Stimulated activated CD8-positive, alpha-beta memory T cell treated with anti-CD3 and anti-CD28 coated beads, Interleukin-2, amount 100 ng/mL, for 48 hours (primary cell): ENCODE results near the gene MPPED1.

Experiments used
- DNase-seq, 2 donors: peaks; one replicate each; pipeline ENCODE4 v3.0.0-alpha.2; 2020; ENCODE audit warnings: low read depth in 2 of 2

Gene MPPED1

DNA sequence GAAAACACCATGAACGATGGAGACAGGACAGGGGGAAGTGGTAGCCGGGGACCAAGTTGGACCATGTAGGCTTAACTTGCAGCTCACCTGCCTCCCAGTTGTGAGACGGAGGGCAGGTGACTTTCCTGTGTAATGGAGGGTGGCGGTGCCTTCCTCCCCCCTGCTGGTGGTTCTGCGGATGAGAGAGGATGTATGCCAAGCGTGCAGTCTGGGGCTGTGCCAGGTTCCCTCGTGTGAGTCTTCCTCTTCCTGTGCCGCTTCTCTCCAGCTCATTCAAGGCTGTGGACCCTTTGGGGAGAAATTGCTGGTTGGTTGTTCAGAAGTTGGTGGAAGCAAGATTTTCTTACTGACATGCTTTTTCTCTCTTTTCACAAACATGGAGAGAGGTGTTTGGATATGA lies 35.1 kb downstream of the MPPED1 start:
- no peak for DNase-seq

DNA sequence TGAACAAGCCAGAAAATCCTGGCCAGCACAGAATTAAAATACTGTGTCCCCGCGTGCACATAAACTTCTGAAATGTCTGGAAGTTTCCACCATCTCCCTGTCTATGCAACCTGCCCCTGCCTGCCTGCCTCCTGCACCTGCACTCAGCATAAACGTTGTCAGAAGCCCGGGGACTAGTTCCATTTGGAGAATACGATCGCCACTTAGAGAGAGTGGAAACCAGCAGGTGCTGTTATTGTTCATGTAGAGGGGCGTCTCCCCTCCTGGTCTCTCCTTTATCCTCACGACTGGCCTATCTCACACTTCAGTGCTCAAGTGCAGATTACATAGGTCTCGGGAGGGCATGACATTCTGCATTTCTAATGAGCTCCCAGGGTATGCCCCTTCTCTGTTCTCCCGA lies 35.6 kb downstream of the MPPED1 start:
- DNase-seq: no peak

DNA sequence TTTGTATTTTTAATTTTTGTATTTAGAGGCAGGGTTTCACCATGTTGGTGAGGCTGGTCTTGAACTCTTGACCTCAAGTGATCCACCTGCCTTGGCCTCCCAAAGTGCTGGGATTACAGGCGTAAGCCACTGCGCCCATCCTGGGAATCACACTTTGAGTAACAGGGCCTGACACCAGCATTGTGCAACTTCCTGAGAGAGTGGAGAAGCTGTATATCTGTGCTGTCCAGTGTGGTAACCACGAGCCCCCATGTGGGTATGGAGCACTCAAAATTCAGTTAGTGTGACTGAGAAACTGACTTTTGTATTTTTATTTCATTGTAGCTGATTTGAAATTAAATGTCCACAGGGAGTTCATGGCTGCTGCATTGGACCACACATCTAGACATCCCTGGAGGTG lies 36.2 kb downstream of the MPPED1 start:
- no peak for DNase-seq

DNA sequence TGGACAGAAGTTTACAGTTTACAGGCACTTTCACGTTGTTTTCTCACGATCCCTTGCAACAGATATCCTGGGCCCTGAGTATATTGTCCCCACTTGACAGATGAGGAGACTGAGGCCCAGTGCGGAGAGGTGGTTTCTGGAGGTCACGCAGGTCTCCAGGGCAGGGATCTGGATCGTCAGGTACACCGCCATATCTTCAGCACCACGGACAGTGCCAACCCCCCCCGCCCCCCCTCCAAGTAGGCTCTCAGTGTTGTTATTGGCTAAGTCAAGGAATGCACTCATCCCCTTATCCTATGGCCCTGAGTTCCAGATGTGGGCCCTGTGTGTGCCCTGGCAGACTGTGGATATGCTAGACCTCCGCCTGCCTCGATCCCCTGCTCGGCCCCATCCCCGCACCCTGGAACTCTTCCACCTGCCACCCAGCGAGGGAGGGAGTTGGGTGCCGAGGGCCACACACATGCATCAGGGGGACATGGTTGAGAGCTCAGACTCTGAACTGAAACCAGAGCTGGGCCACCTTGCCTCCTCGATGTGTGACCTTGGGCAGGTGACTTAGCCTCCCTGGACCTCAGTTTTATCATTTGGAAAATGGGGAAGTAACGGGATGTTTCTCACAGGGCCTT lies 37.5 kb downstream of the MPPED1 start:
- no peak for DNase-seq

DNA sequence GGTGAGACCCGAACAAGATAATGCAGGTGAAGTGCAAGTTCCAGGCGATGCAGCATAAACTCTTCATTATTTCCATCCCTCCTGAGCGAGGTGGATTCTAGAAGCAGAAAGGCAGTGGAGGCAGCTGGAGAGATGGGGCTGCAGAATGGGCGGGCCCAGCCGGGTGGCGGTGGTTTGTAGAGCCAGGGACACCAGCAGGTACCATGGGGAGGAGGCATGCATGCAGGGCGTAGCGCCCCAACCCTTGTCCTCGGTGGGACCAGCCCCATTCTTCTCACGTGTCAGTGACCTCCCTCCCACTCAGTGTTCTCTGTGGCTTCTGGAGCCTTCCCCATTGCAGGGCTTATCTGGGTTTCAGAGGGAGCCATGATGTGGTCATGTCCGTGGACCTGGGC lies 38.0 kb downstream of the MPPED1 start:
- no peak for DNase-seq

DNA sequence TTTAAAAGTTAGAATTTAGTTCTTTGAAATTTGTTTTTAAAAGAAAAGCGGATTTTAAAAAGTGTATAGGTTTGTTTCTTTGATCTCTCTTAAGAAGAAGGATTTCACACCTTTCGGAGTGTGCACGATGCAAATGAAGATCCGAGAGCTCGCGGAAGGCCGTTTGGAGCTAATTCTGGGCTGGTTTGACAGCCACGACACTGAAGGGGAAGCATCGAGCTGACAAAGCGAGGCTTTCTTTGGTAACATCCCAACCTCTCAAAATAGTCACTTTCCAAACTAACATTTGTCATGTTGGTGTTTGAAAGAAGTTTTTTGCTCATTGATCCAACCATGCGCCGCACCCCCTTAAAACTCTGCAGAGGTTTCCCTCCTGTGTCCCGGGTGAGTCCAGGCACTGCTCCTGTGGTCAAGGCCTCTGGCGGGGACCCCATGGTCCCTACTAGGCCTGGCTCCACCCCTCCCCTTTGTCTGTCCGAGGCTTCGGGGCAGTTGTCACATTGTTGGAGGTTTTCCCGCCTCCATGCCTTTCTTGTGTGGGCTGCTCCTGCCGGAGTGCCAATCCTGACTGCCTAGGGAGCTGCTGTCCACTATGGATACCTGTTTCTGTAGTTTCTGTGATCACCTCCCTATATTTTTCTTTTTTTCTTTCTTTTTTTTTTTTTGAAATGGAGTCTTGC lies 39.7 kb downstream of the MPPED1 start:
- DNase-seq: no peak

DNA sequence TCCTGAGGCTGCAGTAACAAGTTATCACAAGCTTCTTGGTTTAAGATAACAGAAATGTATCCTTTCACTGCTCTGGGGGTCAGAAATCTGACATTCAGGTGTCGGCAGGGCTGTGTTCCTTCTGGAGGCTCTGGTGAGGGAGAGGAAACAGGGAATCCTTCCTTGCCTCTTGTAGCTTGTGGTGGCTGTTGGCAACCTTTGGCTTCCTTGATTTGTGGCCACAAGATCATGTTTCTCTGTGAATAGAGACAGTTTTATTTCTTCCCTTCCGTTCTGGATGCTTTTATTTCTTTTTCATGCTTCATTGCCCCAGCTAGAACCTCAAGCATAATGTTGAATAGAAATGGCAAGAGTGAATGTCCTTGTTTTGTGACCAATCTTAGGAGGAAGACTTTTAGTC lies 44.0 kb downstream of the MPPED1 start:
- no peak for DNase-seq

DNA sequence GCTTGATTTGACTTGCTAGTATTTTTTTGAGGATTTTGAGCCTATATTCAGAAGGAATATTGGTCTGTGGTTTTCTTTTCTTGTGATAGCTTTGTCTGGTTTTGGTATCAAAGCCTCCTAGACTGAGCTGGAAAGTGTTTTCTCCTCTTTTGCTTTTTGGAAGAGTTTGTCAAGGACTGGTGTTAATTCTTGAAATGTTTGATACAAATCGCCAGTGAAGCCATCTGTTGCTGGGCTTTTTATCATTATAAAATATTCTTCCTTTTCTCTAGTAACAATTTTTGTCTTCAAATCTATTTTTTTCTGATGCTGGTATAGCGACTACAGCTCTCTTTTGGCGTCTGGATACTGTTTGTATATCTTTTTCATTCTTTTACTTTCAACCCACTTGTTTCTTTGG lies 45.2 kb downstream of the MPPED1 start:
- no peak for DNase-seq

DNA sequence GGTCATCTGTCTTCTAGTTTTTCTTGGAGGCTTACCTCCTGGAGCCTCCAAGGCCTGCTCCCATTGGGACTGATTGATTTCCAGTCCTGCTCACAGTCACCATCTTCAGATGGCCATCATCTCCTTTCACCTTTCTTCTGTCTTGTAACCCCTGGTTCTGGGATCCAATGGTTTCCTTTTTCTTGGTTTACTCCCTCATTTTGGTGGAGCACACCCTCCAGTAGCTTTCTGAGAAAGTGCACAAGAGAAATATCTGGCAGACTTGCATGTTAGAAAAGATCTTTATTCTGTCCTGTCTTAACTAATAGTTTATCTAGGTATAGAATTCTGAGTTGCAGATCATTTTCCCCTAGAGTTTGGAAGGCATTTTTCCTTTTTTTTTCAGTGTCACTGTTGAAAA lies 50.9 kb downstream of the MPPED1 start:
- no peak for DNase-seq

DNA sequence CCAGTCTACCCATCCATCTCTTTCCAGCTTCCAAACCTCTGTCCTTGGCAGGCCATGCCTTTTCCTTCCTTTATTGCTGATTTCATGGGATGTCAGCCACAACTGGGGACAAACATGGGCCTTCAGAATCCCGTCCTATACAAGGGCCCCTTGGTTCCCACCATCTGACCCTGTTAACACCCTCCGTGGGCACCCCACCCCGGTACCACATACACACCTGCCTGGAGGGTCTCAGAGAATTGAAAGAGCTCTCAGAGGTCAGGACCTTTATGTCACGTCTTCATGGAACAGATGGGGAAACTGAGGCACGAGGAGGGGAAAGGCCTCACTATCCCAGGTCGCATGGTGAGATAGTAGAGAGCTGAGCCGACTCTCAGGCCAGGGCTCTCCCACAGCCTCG lies 53.0 kb downstream of the MPPED1 start:
- no peak for DNase-seq

DNA sequence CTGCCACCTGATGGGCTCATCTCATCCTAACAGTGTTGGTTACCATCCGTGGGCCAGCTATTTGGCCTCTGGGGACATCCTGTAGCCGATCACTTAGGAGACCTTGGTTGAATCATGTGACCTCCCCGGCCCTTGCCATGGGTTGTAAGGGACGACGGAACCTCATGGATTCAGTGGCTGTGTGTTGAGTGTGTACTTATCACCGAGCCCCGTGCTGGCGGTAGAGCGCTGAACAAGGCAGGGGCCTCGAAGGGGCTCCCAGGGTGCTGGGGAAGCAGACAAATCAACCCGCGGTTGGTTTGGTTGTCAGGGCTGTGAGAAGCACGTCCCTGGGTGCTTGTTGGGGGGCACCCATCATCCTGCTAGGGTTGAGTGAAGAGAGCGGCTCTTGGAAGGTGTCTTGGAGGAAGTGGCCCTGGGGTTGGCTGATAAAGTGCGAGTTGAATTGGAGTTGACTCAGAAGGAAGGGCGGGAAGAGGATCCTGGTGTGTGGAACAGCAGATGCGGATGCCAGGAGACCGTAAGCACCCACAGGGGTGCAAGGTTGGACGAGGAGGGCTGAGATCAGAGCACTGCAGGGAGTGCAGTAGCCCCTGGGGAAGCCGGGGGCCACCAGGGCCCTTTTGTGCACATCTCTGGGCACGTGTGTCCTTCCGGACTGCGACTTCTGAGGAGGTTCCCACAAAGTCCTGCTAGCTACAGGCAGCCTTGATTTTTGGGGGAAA lies 53.6 kb downstream of the MPPED1 start:
- no peak for DNase-seq

DNA sequence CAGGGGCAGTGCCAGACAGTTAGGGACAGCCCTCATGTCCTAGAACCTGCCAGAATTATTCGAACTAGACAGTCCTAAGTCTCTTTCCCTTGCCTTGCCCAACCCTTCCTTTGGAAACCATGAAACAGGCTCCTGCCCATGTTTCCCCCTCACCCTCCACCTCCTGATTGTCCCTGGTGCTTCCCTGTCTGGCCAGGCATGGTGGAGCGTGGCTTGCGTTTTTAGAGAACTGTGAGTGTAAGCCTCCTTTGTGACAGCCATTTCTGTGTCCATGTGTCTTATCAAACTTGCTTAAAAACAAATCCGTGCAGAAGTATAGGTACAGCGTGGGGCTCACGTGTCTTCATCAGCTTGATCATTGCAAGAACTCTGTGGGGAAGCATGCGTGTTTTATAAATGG lies 54.9 kb downstream of the MPPED1 start:
- no peak for DNase-seq

DNA sequence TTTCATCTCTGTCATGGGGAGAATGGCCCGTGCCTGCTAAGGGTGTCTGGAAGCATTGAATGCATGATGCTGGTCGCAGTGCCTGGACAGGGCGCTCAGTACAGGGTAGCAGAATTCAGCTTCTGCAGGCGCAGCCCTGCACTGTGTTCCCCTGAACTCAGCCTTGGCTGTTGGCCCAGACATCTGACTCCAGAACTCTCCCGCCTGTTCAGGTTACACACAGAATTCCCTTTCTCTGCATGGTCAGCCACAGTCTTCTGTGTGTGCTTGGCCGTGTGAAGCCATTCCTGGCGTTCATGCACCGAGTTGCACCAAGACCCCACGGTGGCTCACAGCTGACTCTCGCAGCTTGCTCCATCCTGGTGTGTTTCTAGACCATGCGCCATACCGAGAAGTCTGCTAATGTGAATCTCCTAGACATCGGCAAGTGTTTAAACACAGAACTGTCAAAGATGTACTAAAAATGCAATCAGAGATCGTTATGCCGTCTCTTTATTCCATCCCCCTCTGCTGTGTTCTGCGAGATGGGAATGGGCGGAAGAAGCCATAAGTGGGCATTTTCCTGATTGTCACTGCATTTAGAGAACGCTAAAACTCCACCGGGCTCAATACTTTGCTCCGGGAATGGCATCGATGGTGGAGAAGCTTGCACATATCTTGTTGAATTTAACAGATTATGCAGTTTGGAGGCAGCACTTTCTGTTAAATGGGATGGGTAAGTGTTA lies 55.6 kb downstream of the MPPED1 start:
- DNase-seq: no peak

DNA sequence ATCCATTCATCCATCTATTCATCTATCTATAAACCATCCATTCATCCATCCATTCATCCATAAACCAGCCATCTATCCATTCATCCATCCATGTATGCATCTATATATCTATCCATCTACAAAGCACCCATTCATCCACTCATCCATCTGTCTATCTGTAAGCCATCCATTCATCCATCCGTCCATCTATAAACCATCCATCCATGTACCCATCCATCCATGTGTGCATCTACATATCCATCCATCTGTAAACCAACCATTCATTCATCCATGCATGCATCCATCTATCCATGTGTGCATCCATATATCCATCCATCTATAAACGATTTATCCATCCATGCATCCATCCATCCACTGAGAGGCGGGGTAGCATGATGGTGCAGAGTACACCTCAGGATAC lies 58.4 kb downstream of the MPPED1 start:
- no peak for DNase-seq

DNA sequence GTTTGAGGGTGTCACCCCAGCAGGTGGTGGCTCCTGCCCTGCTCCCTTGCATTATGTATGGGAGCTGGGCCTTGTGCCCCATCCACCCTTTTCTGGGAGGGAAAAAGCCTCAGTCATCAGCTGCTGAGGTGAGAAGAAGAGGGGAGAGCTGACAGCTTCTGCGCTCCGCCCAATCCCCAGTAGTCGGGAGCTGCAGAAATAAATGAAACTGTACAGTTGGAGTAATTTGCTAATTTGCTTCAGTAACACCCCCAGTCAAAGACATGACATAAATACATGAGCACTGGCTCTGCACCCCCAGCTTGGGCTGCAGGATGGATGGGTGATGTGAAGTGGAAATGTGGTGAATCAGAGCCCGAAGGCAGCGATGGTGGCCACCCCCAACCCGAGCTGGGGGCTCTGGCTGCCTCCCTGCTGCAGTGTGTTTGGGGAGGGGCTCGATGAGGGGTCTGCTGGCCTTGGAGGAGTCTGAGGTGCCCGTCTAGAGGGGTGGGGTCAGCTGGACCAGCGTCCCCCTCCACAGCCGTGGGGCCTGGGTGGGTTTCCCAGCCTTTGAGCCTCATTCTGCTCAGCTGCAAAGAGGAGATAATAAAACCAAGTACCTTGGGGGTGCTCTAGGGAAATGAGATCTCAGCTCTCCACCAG lies 59.2 kb downstream of the MPPED1 start:
- no peak for DNase-seq

DNA sequence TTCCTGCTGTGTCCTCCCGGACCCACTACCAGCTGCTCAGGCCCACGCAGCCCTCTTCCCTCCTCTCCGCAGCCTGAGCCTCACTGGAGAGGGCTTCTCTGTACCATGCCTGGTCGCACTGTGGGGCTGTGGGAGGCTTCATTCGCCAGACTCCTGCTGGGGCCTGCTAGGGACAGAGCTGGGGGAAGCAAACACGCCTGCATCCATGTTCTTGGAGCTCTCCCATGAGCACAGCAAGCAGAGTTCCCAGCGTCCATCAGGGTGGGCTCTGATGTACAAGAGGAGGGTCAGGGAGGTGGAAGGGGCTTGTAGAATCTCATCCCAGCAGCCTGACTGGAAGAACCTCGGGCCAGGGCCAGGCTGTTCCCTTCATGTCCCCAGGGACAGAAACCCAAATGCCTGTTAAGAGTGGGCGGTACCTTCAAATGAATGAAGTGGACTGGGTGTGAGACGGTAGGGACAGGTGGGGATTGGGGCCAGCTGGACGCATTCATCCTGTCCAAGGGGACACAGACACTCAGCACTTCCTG lies 59.9 kb downstream of the MPPED1 start:
- DNase-seq: no peak

DNA sequence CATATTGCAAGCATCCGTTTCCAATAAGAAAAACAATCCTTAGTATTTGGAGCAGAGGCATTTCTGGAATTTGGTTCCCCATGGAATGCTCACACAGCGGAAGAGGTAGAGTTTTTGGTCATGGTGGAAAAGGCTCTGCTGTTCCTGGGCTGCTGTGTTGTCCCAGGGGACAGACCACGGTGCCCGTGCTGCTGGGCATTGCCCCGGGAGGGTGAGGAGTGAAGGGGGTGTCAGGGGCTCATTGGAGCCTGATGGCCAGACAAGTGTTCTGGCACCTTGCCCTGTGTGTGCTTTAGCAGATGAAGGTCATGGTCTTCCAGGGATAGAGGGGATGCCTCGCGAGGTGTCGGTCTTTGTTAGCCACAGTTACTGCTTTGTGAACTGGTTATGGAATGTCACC lies 61.2 kb downstream of the MPPED1 start:
- no peak for DNase-seq

DNA sequence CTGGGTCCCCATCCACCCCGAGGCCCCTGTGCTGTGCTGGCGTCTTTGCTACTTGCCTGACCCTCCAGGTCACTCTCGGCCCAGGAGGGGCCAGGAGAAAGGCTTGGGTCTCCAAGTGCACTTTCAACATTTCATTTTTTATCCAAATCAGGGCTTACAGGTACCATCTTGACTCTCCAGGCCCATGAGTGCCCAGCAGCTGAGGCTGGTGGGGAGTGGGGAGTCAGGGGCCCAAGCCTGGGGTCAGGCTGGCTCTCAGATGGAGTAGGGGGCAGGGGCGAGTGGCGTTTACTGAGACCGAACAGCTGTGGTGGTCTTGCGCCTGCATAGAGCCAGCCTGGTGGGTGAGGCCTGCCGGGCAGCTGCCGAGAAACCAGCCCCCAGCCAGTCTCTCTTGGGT lies 61.6 kb downstream of the MPPED1 start:
- DNase-seq: no peak

DNA sequence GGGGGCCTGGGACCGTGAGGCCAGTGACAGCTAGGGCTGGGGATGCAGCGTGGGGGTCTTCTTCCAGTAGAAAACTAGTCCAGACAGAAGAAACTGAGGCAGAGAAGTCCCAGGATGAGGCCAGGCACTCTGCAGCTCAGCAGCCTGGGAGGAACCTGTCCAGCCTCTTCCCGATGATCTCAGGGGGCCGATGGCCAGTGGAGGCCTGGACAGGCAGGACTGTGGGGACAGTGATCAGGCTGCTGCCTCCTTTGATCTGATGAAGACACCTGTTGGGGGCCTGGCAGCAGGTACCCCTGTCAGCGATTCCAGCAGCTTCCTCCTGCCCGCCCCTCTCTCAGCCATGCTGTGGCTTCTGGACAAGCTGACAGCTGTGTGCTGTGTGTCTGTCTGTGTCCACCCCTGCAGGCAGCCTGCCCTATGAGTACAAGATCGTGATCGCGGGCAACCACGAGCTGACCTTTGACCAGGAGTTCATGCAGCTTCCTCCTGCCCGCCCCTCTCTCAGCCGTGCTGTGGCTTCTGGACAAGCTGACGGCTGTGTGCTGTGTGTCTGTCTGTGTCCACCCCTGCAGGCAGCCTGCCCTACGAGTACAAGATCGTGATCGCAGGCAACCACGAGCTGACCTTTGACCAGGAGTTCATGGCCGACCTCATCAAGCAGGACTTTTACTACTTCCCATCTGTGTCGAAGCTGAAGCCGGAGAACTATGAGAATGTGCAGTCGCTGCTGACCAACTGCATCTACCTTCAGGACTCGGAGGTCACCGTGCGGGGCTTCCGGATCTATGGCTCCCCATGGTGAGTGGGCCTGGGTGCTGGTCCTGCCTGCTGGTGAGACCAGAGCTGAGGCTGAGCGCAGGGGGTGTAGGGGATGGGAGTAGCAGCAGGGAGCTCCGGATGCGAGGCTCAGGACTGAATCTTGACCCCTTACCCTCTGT lies 62.6 kb downstream of the MPPED1 start:
- no peak for DNase-seq

DNA sequence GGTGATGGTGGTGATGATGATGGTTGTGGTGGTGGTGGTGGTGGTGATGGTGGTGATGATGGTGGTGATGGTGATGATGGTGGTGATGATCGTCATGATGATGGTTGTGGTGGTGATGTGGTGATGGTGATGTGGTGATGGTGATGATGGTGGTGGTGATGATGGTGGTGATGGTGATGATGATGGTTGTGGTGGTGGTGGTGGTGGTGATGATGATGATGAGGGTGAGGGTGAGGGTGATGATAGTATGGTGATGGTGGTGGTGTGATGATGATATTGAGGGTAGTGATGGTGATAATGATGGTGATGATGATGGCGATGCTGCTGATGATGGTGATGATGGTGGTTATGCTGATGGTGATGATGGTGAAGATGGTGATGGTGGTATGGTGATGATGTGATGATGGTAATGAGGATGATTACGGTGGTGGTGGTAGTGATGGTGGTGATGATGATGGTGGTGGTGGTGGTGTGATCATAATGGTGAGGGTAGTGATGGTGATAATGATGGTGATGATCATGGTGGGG lies 63.8 kb downstream of the MPPED1 start:
- DNase-seq: no peak

DNA sequence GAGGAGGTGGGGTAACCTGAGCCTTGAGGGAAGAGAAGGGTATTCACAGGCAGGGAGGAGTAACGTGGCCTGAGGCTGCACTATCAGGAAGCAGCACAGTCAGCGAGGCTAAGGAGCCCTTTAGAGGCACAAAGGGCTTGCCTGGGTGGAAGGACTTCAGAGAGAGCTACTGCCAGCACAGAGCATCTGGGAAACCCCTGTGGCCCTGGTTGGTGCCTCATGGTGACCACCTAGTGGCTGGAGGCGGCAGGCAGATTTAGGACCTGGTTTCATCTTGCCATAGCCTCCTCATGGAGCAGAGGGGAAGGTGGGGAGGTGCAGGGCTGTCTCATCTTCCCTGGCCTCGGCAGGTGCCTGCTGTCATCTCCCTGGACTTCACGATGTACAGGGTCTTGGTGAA lies 64.5 kb downstream of the MPPED1 start:
- no peak for DNase-seq
